Measurements from ENCODE around the gene B3GALT6.

B3GALT6 gene

GRCh38 chr1:1213345-1214265 is 18.4 kb upstream of the B3GALT6 start, which contains the start of gene TNFRSF4:
TSS of gene TNFRSF4 (minus strand) at chr1:1214153. CDS start at chr1:1214127, 26 bp downstream.
- Histone ChIP-seq H3K9me3 (ENCODE audit: control insufficient read depth, low read length) (no peaks in the 10 kb centered on the region), H3K27me3 (ENCODE audit: control insufficient read depth, insufficient read depth, low read length) (no peaks in the 10 kb centered on the region), H3K9ac (ENCODE audit: low read length) (no peak within 1 kb of the TSS), H3K4me3 (ENCODE audit: low read length) (no peak within 1 kb of the TSS), H3K4me1 (ENCODE audit: control insufficient read depth, insufficient read depth, low read length) (peaks cover 10% of the 10 kb centered on the region), H3K36me3 (ENCODE audit: control insufficient read depth, insufficient read depth, low read length) (no peaks in the 10 kb centered on the region)

DNA sequence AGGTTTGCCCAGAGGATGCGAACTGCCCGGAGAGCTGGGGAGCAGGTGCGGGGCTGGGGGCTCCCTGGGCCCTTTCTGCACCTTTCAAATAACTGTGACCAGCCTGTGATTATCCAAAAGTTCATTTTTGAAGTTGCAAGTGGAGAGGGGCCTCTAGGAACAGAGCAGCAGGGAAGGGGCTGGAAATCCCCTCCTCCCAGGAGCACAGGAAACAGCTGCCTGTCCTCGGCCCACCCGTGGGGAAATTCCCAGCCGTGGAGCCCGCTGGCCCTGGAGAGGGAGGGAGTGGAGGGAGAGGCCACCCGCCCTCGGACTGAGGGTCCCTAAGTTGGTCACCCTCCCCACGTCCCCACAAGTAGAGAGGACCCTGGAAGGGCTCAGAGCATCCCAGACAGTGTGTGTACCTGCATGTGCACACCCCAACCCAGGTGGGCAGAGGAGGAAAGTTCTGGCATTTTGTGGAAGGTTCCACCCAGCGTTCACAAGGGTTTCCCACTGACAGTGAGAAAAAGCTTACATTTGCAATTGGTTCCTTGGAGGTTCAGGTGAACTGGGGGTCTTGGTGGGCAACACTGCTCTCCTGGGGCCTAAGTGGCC is 16.9 kb upstream of the B3GALT6 start:
- no peaks in the 10 kb centered on the region for H3K36me3 ChIP-seq (ENCODE audit: control insufficient read depth, insufficient read depth, low read length)
- no peak overlapping the region for H3K9ac ChIP-seq (ENCODE audit: low read length)
- H3K27me3 ChIP-seq (ENCODE audit: control insufficient read depth, insufficient read depth, low read length): no peaks in the 10 kb centered on the region
- no peaks in the 10 kb centered on the region for H3K9me3 ChIP-seq (ENCODE audit: control insufficient read depth, low read length)
- H3K4me3 ChIP-seq (ENCODE audit: low read length): no peak overlapping the region
- peaks cover 10% of the 10 kb centered on the region for H3K4me1 ChIP-seq (ENCODE audit: control insufficient read depth, insufficient read depth, low read length)

GRCh38 chr1:1215881-1216605 is 16.0 kb upstream of the B3GALT6 start:
- Histone ChIP-seq H3K27me3 (ENCODE audit: control insufficient read depth, insufficient read depth, low read length) (no peaks in the 10 kb centered on the region), H3K4me1 (ENCODE audit: control insufficient read depth, insufficient read depth, low read length) (peaks cover 10% of the 10 kb centered on the region), H3K9me3 (ENCODE audit: control insufficient read depth, low read length) (no peaks in the 10 kb centered on the region), H3K36me3 (ENCODE audit: control insufficient read depth, insufficient read depth, low read length) (no peaks in the 10 kb centered on the region), H3K9ac (ENCODE audit: low read length) (no peak overlapping the region), H3K4me3 (ENCODE audit: low read length) (no peak overlapping the region)

DNA sequence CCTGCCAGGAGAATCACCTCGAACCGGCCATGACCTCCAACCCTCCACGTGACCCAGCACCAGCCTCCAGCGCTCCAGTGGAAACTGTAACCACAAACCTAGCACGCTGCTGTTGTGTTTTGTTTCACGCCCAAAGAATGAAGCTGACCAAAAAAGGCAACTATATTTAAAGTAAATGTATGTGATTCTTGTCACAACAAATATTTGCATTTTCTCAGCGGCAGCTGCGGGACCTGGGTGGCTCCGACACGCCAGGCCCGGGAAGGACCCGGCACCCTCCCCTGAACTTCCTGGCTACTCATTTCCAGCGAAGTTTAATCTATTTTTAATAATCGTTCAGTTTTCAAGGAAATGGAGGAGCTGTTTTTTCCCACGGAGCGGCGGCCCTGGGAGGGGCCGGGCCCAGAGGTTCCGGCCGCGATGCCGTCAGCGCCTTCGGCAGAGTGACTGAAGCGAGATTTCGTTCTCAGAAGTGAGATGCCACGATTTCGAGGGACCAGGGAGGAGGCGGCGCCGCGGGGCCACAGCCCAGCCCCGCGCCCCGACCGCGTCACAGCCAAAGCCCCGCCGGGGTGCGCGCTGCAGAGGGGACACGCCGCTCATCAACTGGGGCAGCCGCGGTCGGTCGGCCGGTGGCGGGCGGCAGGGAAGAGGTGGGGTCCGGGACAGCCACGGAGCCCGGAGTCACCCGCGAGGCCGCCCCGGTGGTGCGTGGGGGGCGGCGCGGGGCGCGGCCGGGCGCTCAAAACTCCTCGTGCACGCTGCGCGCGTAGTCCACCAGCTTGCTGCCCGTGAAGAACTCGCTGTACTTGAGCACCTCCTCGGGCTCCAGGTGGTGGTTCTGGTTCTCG is 15.0 kb upstream of the B3GALT6 start:
- Histone ChIP-seq H3K27me3 (ENCODE audit: control insufficient read depth, insufficient read depth, low read length) (no peaks in the 10 kb centered on the region), H3K36me3 (ENCODE audit: control insufficient read depth, insufficient read depth, low read length) (no peaks in the 10 kb centered on the region), H3K9me3 (ENCODE audit: control insufficient read depth, low read length) (no peaks in the 10 kb centered on the region), H3K4me1 (ENCODE audit: control insufficient read depth, insufficient read depth, low read length) (peaks cover 14% of the 10 kb centered on the region), H3K4me3 (ENCODE audit: low read length) (no peak overlapping the region), H3K9ac (ENCODE audit: low read length) (no peak overlapping the region)

DNA sequence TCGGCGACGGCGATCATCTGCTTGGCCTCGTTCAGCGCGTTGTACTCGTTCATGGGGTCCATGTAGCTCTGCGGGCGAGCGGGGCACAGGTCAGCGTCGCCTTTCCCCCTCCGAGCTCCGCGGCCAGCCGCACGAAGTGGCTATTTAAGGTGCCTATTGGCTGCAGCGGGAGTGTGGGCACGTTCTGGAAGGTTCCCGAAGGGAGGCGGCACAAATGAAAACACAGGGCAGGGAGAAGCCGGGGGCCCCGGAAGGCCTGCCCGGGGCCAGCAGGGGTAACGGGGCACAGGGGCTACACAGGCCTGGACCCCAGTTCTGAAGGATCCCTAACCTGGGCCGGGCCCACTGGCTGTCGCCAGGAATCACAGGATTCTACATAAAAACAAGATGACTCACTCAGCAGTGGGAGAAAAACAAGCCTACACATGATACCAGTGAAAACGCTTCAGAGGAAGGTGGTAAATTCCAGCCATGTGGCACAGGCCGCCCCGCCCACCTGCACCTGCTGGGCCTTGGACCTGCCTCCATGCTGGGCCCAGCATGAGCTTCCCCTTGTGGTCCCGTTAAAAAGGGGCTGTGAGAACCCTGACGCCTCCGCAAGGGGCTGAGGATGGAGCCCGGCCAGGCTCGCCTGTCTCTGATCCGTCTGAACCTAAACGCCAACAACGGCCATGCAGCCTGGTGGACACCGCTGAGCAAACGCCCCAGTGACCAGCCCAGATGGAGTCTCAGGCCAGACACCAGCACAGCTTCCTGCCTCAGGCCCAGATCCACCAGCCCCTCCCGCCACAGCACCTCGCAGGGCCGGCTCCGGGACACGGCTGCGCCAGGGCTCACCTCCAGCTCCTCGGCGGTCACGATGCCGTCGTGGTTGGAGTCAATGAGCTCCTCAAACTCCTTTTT is 14.2 kb upstream of the B3GALT6 start:
- Histone ChIP-seq H3K9ac (ENCODE audit: low read length) (no peak overlapping the region), H3K36me3 (ENCODE audit: control insufficient read depth, insufficient read depth, low read length) (peaks cover 2% of the 10 kb centered on the region), H3K4me3 (ENCODE audit: low read length) (no peak overlapping the region), H3K9me3 (ENCODE audit: control insufficient read depth, low read length) (no peaks in the 10 kb centered on the region), H3K4me1 (ENCODE audit: control insufficient read depth, insufficient read depth, low read length) (peaks cover 20% of the 10 kb centered on the region), H3K27me3 (ENCODE audit: control insufficient read depth, insufficient read depth, low read length) (no peaks in the 10 kb centered on the region)

GRCh38 chr1:1218524-1219200 is 13.4 kb upstream of the B3GALT6 start:
- Histone ChIP-seq H3K4me3 (ENCODE audit: low read length) (no peak overlapping the region), H3K27me3 (ENCODE audit: control insufficient read depth, insufficient read depth, low read length) (no peaks in the 10 kb centered on the region), H3K4me1 (ENCODE audit: control insufficient read depth, insufficient read depth, low read length) (peaks cover 20% of the 10 kb centered on the region), H3K9ac (ENCODE audit: low read length) (no peak overlapping the region), H3K9me3 (ENCODE audit: control insufficient read depth, low read length) (no peaks in the 10 kb centered on the region), H3K36me3 (ENCODE audit: control insufficient read depth, insufficient read depth, low read length) (peaks cover 5% of the 10 kb centered on the region)

GRCh38 chr1:1219341-1219740 is 12.7 kb upstream of the B3GALT6 start:
- H3K9ac ChIP-seq (ENCODE audit: low read length): no peak overlapping the region
- peaks cover 5% of the 10 kb centered on the region for H3K36me3 ChIP-seq (ENCODE audit: control insufficient read depth, insufficient read depth, low read length)
- no peaks in the 10 kb centered on the region for H3K9me3 ChIP-seq (ENCODE audit: control insufficient read depth, low read length)
- peaks cover 19% of the 10 kb centered on the region for H3K4me1 ChIP-seq (ENCODE audit: control insufficient read depth, insufficient read depth, low read length)
- H3K27me3 ChIP-seq (ENCODE audit: control insufficient read depth, insufficient read depth, low read length): no peaks in the 10 kb centered on the region
- no peak overlapping the region for H3K4me3 ChIP-seq (ENCODE audit: low read length)

DNA sequence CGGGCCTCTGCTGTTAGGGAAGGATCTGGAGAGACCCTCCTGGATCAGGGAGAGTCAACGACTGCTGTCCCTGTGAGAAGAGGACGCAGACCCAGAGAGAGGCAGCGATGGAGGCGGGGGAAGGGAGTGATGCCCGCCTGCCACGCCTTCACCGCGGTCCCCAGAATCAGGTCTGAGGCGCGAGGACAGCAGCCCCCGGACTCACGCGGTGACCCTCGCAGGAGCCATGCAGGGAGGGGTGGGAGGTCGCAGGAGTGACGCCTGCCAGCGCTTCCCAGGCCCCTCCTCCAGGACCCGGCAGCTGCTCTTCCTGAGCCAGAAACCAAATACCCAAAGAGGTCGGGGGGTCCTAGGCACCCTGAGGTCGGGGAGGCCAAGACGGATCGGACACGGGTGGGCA is 11.8 kb upstream of the B3GALT6 start:
- Histone ChIP-seq H3K9ac (ENCODE audit: low read length) (no peak overlapping the region), H3K4me3 (ENCODE audit: low read length) (no peak overlapping the region), H3K36me3 (ENCODE audit: control insufficient read depth, insufficient read depth, low read length) (peaks cover 5% of the 10 kb centered on the region), H3K27me3 (ENCODE audit: control insufficient read depth, insufficient read depth, low read length) (no peaks in the 10 kb centered on the region), H3K4me1 (ENCODE audit: control insufficient read depth, insufficient read depth, low read length) (peaks cover 17% of the 10 kb centered on the region), H3K9me3 (ENCODE audit: control insufficient read depth, low read length) (no peaks in the 10 kb centered on the region)

DNA sequence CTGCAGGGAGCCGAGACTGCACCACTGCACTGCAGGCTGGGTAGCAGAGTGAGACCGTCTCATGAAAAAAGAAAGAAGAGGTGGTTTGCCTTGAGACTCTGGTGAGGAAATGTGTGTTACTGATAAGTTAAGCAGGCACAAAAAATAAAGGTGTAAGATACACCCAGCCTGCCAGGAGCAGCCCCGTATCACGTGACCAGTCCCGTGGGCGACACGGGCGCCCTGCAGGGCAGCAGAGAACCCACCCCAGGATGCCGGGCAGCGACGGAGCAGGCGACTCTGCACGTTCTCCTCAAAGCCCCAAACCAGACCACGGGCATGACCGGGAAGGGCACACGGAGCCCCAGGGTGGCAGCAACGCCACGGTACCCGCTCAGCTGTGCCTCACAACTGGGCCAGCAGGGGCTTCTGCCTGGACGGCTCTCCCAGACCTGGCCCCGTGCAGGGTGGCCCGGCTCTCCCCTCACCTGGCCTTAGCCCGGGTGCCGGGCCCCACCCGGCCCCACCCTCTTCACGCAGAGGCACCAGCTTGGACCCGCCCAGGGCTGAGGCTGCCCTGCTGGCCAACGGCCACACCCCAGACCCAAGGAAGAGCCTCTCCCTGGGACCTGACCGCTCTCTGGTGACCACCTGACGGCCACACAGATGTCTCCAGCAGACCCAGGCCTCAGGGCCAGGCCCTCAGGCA is 10.0 kb upstream of the B3GALT6 start:
- Histone ChIP-seq H3K27me3 (ENCODE audit: control insufficient read depth, insufficient read depth, low read length) (no peaks in the 10 kb centered on the region), H3K4me1 (ENCODE audit: control insufficient read depth, insufficient read depth, low read length) (peaks cover 22% of the 10 kb centered on the region), H3K9ac (ENCODE audit: low read length) (no peak overlapping the region), H3K36me3 (ENCODE audit: control insufficient read depth, insufficient read depth, low read length) (peaks cover 10% of the 10 kb centered on the region), H3K4me3 (ENCODE audit: low read length) (no peak overlapping the region), H3K9me3 (ENCODE audit: control insufficient read depth, low read length) (no peaks in the 10 kb centered on the region)

DNA sequence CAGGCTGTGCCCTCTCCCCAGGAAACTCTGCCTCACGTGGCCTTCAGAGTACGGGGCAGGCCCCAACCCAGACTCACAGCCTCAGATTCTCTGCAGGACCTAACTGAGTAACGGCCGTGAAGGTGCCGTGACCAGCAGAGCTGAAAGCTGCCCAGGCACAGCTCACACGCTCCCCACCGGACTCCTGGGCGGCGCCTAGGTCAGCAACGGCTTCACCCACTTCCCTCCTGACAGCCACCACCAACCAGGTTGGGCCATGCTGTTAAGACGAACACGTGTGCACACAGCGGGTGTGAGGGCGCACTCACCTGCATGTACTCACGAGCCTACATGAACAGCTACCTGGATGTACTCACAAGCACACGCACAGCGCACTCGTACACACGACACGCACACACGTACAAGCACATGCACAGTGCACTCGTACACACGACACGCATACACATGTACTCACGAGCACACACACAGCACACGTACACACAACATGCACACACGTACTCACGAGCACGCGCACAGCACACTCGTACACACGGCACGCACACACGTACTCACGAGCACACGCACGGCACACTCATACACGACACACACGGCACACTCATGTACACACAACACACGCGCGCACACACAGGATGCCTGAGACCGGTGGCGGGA is 9.3 kb upstream of the B3GALT6 start:
- H3K4me3 ChIP-seq (ENCODE audit: low read length): no peak overlapping the region
- H3K36me3 ChIP-seq (ENCODE audit: control insufficient read depth, insufficient read depth, low read length): peaks cover 10% of the 10 kb centered on the region
- H3K27me3 ChIP-seq (ENCODE audit: control insufficient read depth, insufficient read depth, low read length): no peaks in the 10 kb centered on the region
- no peaks in the 10 kb centered on the region for H3K9me3 ChIP-seq (ENCODE audit: control insufficient read depth, low read length)
- H3K4me1 ChIP-seq (ENCODE audit: control insufficient read depth, insufficient read depth, low read length): peaks cover 22% of the 10 kb centered on the region
- H3K9ac ChIP-seq (ENCODE audit: low read length): no peak overlapping the region
